HEK293T (cell line): ENCODE data around the gene TBC1D24.
"Not testable (repeated sequence)": the region's sequence is repeated elsewhere in the genome, so short reads cannot be mapped to it uniquely, and the experiment has no call there.

Experiments used
- CTCF ChIA-PET: fragments of 350-600 bp; formaldehyde crosslinking; extraction: SDS; loops from one replicate; lab custom pipeline; 2021; ENCODE audit warnings: antibody characterized with exemption, inconsistent platforms; lab: Yijun Ruan, JAX
- POLR2A ChIA-PET: fragments of 350-600 bp; formaldehyde crosslinking; extraction: SDS; loops from one replicate; lab custom pipeline; 2020; ENCODE audit warnings: antibody characterized with exemption, inconsistent platforms; lab: Yijun Ruan, JAX
- DNase-seq: peaks from one replicate; pipeline ENCODE4 v3.0.0; 2012; ENCODE audit warnings: mixed read lengths; ENCODE audit errors: extremely low spot score
- ARNT ChIP-seq: fragments of 450-650 bp; IDR thresholded peaks from 2 replicates; pipeline ENCODE4 v1.6.1; 2017; ENCODE audit warnings: mild to moderate bottlenecking
- BHLHE40 ChIP-seq: fragments of 450-650 bp; IDR thresholded peaks from 2 replicates; pipeline ENCODE4 v1.6.1; 2016; ENCODE audit warnings: mild to moderate bottlenecking, moderate library complexity, borderline replicate concordance
- CTBP1 ChIP-seq: fragments of 450-650 bp; IDR thresholded peaks from 2 replicates; pipeline ENCODE4 v1.6.1; 2016; ENCODE audit warnings: borderline replicate concordance
- ELF4 ChIP-seq: fragments of 450-650 bp; IDR thresholded peaks from 2 replicates; pipeline ENCODE4 v1.6.1; 2017; ENCODE audit warnings: antibody characterized with exemption
- FOXA1 ChIP-seq: fragments of 450-650 bp; IDR thresholded peaks from 2 replicates; pipeline ENCODE4 v1.6.1; 2016; ENCODE audit warnings: mild to moderate bottlenecking
- FOXK2 ChIP-seq: fragments of 450-650 bp; IDR thresholded peaks from 2 replicates; pipeline ENCODE4 v1.6.1; 2016; ENCODE audit warnings: mild to moderate bottlenecking
- FOXM1 ChIP-seq: fragments of 450-650 bp; IDR thresholded peaks from 2 replicates; pipeline ENCODE4 v1.6.1; 2017; ENCODE audit warnings: mild to moderate bottlenecking, borderline replicate concordance
- HDGF ChIP-seq: fragments of 450-650 bp; IDR thresholded peaks from 2 replicates; pipeline ENCODE4 v1.6.1; 2017; ENCODE audit warnings: antibody characterized with exemption, borderline replicate concordance
- L3MBTL2 ChIP-seq: fragments of 450-650 bp; conservative IDR thresholded peaks from 2 replicates; pipeline ENCODE4 v1.6.1; 2016; ENCODE audit warnings: mild to moderate bottlenecking
- LEF1 ChIP-seq: fragments of 450-650 bp; IDR thresholded peaks from 2 replicates; pipeline ENCODE4 v1.6.1; 2017; ENCODE audit warnings: mild to moderate bottlenecking, borderline replicate concordance
- NFRKB ChIP-seq: fragments of 450-650 bp; IDR thresholded peaks from 2 replicates; pipeline ENCODE4 v1.6.1; 2016; ENCODE audit warnings: mild to moderate bottlenecking, moderate library complexity
- PKNOX1 ChIP-seq: fragments of 450-650 bp; IDR thresholded peaks from 2 replicates; pipeline ENCODE4 v1.6.1; 2016
- SP1 ChIP-seq: fragments of 450-650 bp; IDR thresholded peaks from 2 replicates; pipeline ENCODE4 v1.6.1; 2017
- SUZ12 ChIP-seq: fragments of 450-650 bp; IDR thresholded peaks from 2 replicates; pipeline ENCODE4 v1.6.1; 2016; ENCODE audit warnings: mild to moderate bottlenecking
- TARDBP ChIP-seq: fragments of 450-650 bp; IDR thresholded peaks from 2 replicates; pipeline ENCODE4 v1.6.1; 2016
- ZNF384 ChIP-seq: fragments of 450-650 bp; IDR thresholded peaks from 2 replicates; pipeline ENCODE4 v1.6.1; 2016

The TBC1D24 gene

GRCh38 chr16:2432801-2433505 lies 42.0 kb upstream of the TBC1D24 start:
- ChIA-PET POLR2A (no interaction called here), CTCF (no interaction called here)
- DNase-seq: no peak
- TF ChIP-seq ARNT: no peak

GRCh38 chr16:2435236-2435635 lies 39.7 kb upstream of the TBC1D24 start:
- POLR2A ChIA-PET, DNase-seq: not testable (repeated sequence)
- CTCF ChIA-PET: interaction anchor here (0.6 kb wide), 1 partner anchor 22 kb away, joined by 4 read pairs; no protein-coding TSS in a partner anchor

- no peak for TF ChIP-seq TARDBP
- TF ChIP-seq HDGF: no peak
- TF ChIP-seq PKNOX1: no peak
- no peak for TF ChIP-seq ZNF384
- TF ChIP-seq FOXM1: no peak
- TF ChIP-seq FOXA1: no peak
- no peak for TF ChIP-seq L3MBTL2
- TF ChIP-seq SUZ12: no peak
- TF ChIP-seq SP1: no peak
- TF ChIP-seq BHLHE40: no peak
- TF ChIP-seq FOXK2: no peak
- TF ChIP-seq ARNT: no peak
- no peak for TF ChIP-seq ELF4
- TF ChIP-seq NFRKB: no peak
- no peak for TF ChIP-seq LEF1
- TF ChIP-seq CTBP1: no peak
- ChIA-PET POLR2A (interaction anchor here (0.7 kb wide), 1 partner anchor 232 kb away, joined by 3 read pairs; no protein-coding TSS in a partner anchor), CTCF (no interaction called here)
- no peak for DNase-seq
These were observed 38.8 kb upstream of the TBC1D24 start for GRCh38 chr16:2436110-2436509.

- ChIA-PET POLR2A (interaction anchor here (1.0 kb wide), 1 partner anchor 9 kb away, joined by 3 read pairs; no protein-coding TSS in a partner anchor), CTCF (no interaction called here)
- DNase-seq: no peak
- TF ChIP-seq BHLHE40: no peak
- TF ChIP-seq L3MBTL2: no peak
- no peak for TF ChIP-seq CTBP1
- no peak for TF ChIP-seq HDGF
- no peak for TF ChIP-seq FOXK2
- no peak for TF ChIP-seq FOXA1
- TF ChIP-seq NFRKB: no peak
- TF ChIP-seq SP1: no peak
- TF ChIP-seq PKNOX1: no peak
- TF ChIP-seq LEF1: no peak
- TF ChIP-seq FOXM1: no peak
- no peak for TF ChIP-seq ARNT
These were observed 37.7 kb upstream of the TBC1D24 start for GRCh38 chr16:2437032-2437790.

GRCh38 chr16:2438121-2438520 lies 36.8 kb upstream of the TBC1D24 start:
- POLR2A ChIA-PET: interaction anchor here (0.9 kb wide), 1 partner anchor 8 kb away, joined by 3 read pairs; no protein-coding TSS in a partner anchor
- no peak for DNase-seq
- CTCF ChIA-PET: no interaction called here
- no peak for TF ChIP-seq ELF4
- no peak for TF ChIP-seq NFRKB
- no peak for TF ChIP-seq CTBP1
- no peak for TF ChIP-seq L3MBTL2
- TF ChIP-seq TARDBP: no peak
- no peak for TF ChIP-seq FOXM1
- TF ChIP-seq SUZ12: no peak
- TF ChIP-seq LEF1: no peak
- no peak for TF ChIP-seq ZNF384

GRCh38 chr16:2439598-2439997 lies 35.3 kb upstream of the TBC1D24 start:
- TF ChIP-seq FOXA1 (no peak), ZNF384 (no peak), PKNOX1 (no peak), ARNT (no peak), FOXM1 (no peak), ELF4 (no peak), TARDBP (no peak), SP1 (no peak), CTBP1 (no peak), BHLHE40 (no peak), LEF1 (no peak)
- ChIA-PET POLR2A (interaction anchor here (0.8 to 1.9 kb wide), 3 partner anchors 12 to 19 kb away, joined by 3 to 6 read pairs (median 5); partner anchors contain the start of gene TEDC2), CTCF (no interaction called here)
- DNase-seq: no peak

GRCh38 chr16:2441143-2441804 lies 33.7 kb upstream of the TBC1D24 start:
- not testable (repeated sequence) for DNase-seq
- ChIA-PET CTCF (interaction anchor here (0.7 to 0.9 kb wide), 2 partner anchors 59 to 421 kb away, joined by 3 read pairs; no protein-coding TSS in a partner anchor), POLR2A (interaction anchor here (1.9 kb wide), 1 partner anchor 14 kb away, joined by 6 read pairs; no protein-coding TSS in a partner anchor)
